Measurements from ENCODE around the gene LAPTM4A.
A peak's percentile ranks its signal among the peaks of the same experiment; 100 is the strongest.

The LAPTM4A gene

DNA sequence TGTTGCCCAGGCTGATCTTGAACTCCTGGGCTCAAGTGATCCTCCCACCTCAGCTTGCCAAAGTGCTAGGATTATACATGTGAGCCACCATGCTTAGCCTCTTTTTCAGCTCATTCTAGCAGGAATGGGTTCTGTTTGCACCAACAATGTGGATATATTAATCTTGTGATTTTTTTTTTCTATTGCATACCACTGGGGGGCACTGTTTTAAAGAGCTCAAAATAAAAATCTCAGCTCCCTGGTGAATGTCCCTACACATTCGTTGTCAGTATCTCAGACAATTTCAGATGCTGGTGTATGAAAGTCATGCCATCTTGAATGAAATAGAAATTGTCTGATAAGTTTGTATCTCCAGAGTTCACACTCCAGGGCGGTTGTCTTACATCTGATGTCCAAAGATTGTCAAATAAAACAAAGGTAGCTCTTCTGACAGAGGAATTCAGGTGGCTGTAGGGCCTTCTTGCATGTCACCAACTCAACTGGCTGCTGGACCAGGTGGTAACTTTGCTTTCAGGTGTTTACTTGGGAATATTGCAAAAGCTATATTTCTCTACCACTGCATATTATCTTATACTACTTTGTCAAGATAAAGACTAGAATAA is 35.8 kb downstream of the LAPTM4A start:
- no peak for DNase-seq

DNA sequence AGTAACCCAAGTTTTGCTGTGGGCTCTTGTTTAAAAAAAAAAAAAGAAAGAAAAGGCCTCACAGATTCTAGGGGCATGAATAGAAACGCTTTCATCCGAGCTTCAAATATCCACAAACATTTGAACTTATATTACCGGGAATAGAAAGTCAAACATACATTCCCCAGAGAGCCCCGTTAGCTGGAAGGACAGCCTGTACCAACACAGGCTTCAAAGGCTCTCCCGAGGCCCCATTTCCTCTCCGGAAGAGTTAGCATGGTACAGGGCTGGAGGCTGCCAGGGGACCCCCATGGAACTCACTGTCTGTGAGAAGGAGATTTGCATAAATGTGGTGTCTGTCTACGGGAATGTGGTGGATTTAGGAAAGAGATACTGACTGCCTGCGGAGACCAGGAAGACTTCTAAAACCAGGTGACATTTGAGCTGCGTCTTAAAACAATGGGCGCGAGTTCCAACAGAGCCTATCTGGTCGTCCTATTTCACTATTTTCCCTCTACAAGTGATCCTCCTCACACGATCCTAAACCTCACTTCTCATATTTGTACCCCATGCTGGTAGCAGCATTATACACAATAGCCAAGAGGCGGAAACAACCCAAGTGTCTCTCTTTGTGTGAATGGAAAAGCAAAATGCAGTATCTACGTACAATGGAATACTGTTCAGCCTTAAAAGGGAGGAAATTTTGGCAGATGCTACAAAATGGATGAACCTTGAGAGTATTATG is 38.1 kb downstream of the LAPTM4A start:
- DNase-seq, result no peak

DNA sequence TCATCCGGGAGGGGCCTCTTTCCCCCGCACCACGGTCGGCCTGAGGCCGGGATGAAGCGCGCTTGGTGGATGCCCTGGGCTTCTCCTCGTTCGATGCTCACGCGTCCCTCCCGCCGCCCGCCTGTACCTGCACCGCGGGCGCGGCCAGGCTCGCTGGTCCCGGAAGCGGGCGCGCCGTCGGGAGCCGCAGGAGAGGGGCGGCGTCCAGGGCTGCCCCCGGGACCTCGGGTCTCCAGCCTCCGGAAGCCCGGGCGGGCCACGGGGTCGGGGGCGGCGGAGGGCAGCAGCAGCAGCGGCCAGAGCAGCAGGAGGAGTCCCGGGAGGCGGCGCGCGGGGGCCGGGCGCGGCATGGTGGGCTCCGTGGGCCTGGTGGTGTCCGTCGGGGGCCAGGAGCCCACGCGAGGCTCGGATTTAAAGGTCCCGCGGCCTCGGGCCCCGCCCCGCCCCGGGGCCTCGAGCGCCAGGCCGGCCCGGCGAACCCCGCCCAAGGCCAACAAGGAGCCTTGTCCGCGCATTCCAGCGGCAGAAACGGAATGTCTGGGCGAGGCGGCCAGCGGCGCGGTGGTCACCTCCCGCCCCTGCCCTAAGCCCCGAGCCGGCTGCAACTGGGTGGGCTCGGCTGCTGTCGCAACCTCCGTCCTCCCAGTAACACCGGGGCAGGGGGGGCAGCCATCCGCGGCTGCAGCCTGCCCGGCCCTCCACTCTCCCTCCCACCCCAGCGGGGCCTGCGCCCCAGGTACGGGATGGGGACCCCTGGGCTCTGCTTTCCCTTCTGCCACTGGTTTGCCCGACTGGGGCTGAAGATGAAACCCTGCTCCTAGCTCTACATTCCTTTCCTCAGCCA is 38.9 kb downstream of the LAPTM4A start, which contains the start of gene MATN3:
MATN3 (minus strand) TSS at position 387 of the 844 bp plus-strand sequence; CDS start at position 350, 37 bp downstream.
- no peak for DNase-seq

DNA sequence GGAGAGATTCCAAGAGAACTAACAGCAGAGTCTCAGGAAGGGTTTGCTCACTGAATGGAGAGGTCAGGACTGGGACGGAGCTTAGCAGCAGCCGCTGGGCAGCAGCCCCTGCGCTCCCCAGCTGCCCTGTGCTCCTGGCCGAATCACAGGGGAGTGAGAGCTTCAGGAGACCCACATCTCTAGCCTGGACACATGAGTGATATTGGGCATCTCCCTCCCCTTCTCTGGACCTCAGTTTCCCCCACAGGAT is 39.5 kb downstream of the LAPTM4A start:
- no peak for DNase-seq

DNA sequence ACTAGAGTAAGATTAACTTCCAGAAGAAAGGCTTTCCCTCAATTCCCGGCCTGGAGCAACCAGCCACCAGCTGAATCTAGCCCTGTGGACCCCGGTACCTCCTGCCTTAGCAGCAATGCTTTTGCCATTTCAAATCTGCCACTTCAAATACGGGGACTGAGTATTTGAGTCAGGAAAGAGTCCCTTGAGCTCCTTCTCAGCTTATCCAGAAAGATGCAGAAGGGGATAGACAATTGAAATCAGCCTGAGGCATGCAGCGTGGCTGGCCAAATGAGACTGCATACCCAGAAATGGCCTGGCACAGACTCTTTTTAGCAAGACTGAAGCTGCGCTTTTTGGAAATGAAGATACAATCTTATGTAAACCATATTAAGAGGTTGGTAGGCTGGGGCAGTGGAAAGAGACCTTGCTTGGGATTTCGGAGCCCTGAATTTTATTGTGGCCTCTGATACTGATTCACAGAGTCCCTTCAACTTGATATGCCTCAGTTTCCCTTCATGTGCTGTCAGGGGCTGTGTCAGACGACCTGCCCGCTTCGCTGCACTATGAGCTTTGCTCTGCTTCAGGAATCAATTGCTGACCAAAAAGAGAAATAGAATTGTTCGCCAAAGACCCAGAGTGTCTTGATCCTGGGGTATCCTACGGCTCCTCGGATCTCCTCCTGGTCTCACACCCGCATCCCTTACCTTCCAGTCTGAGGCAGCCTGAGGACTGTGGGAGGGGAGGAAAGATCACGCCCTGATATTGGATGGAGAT is 40.0 kb downstream of the LAPTM4A start:
- no peak for DNase-seq

DNA sequence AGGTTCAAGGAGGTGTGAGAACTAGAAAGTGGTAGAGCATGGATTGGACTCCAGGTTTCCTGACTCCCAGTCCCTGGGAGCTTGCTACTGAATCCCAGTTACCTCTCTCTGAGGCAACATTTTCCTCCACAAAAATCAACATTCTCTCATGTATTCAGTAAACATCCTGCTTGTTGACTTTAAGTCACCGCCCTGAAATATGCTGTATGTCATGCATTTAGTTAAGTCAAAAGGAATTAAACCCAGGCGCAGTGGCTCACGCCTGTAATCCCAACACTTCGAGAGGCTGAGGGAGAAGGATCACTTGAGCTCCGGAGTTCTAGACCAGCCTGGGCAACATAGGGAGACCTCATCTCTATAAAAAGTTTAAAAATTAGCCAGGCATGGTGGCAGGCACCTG is 42.7 kb downstream of the LAPTM4A start:
- DNase-seq, result no peak

DNA sequence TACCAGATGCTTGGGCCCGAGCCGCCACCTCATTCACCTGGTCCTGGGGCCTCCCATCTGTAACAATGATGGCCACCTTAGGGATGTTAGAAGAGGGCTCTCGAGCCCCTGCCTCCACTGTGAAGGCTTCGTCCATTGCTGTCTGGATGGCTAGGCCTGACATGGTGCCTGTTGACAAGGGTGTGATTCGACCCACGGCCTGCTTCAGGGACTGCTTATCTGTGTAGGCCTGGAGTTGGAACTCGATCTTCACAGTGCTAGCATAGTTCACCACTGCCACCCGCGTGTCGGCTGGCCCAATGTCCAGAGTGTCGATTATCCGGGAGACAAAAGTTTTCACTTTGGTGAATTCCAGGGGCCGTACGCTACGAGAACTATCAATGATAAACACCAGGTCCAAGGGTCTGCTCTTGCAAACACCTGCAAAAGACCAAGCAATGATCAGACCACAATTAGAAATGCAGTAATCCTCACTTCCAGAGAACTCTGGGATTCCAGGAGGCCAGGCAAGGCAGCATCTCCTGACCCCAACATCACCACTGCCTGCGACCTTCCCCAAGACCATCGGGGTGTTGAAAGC is 45.4 kb downstream of the LAPTM4A start:
- DNase-seq, result no peak

DNA sequence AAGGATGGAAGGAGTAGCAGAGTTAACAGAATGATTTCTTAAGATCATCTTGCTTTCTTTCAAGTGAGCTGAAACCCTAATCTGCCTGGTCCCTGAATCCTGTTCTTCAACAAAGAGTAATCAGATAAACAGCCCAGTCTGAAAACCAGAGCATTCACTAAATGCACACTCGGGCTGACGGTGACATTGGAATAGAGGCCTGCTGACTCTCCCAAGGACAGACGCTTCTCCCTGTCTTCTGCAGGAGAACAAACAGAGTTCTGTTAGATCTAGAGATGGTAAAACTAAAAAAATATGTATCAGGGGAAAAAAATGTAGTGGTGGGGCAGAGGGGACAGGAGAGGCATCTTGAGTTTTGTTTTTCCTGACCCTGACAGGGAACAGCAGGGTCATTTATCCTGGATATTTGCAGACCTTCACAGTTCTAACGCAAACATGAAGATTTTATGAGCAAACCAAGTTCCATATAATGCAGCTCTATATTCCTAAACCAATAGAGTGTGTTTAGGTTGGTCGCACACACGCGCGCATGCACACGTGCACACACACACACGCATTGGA is 46.3 kb downstream of the LAPTM4A start:
- no peak for DNase-seq

DNA sequence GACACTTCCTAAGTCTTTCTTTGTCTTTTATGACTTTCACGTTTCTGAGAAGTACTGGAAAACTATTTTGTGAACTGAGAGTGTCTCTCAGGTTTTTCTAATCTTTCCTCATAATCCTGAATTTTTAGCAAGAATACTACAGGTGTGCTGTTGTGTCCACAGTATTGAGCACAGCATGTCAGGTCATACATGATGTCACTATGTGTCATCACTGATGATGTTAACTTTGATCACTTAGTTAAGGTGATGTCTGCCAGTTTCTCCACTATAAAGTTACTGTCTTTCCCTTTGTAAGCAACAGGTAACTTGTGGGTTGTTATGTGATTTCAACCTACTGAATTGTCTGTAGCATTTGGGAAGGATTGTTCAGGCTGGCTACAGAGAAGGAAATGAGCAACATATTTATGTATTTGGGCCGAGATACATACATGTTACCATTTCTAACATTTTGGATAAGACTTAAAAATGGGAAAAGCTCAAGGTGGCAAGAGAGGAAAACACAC is 50.0 kb downstream of the LAPTM4A start:
- DNase-seq, result no peak

DNA sequence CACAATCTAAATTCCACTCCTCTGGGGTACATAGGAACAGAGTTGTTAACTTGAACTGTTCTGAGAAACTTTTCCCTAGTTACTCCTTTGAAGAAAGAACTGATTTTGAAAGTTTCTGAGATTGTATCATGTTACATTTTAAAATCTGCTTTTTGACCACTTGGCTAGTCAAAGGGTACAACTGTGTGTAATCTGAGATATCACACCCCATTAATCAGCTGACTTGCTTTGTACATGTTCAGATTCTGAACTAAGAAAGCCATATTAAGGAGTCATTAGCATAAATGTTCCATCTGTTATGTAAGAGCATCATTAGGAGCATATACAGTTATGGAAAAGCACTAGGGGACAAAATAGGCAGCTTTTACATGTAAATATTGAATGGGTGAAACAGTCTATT is 57.7 kb downstream of the LAPTM4A start:
- no peak for DNase-seq

DNA sequence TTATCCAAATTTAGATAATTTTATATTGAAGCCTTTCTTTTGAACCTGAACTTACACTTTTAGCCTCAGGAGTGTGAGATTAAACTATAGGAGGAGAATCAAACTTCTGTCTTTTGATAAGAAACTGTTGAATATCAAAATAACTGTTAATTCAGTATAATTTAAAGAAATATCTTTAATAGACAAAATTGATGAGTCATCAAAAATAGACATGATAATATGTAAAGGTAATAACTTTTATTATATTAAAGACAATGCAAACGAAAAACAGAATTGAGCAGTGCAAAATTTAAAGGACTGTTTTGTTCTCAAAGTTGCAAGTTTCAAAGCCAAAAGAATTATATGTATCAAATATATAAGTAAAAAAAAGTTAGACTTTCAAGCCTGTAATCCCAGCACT is 59.5 kb downstream of the LAPTM4A start:
- DNase-seq, result no peak

DNA sequence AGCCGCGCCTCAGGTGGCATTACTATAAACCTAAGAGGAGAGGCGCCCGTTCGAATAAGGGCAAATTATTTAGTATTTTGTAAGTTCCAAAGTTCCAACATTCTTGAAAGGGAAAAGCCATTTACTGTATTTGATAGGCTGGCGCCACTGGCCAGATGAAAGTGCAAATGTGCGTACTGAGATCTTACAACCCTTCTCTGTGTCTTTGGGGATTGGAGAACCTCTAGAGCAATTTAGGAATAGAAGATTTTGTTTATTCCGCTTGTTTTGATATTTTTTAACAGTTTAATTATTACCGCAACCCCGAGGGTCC is 61.1 kb downstream of the LAPTM4A start:
- no peak for DNase-seq

DNA sequence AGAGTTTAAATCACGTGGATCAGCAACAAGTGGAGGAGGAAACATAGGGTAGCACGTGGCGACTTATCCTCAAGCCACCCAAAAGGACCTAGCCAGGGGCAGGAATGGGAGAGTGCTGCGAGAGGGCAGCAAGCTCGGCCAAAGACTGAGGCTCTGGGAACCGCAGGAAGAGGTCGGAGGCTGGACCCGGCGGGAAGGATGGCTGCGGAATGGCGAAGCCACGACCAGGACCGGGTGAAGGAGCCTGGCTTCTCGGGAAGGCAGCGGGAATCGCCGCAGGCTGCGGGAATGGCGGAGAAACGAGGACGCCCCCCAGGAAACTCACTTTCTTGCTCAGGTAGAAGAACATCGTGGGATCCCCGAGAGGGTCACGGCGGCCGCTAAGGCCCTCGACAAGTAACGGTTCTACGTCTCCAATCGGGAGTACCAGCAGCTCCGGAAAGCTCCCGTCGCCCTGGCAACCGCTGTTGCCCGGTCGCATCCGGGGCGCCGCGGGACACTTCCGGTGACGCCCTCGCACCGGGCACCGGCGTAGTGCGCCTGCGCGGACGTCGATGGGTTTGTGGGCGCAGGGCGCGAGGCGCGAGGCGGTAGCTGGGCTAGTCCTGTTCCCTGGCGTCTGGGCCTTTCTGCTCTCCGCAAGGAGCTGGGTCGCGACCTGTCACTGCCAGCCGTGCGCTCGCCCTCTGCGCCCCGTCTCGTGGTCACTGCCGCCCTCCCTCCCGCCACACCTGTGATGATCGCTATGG is 61.6 kb downstream of the LAPTM4A start, which contains the start of gene WDR35:
WDR35 (minus strand) TSS at position 439 of the 749 bp plus-strand sequence; CDS start at position 349, 90 bp downstream.
- peak; percentile 72 for DNase-seq

DNA sequence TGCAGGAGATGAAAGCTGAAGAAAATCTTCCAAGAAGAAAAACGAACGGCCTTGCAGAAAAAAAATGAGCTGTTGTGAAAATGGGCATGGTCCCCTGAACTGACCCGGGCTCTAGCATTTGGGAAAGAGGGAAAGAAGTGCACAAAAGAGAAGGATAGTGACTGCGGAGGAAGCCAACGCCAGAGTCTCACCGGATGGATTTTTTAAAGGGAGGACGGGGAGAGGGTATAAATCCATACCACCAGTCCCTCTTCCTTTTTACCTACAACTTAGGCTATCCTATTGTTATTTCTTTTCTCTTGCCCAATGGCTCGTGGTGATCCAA is 62.1 kb downstream of the LAPTM4A start:
- DNase-seq, result no peak

DNA sequence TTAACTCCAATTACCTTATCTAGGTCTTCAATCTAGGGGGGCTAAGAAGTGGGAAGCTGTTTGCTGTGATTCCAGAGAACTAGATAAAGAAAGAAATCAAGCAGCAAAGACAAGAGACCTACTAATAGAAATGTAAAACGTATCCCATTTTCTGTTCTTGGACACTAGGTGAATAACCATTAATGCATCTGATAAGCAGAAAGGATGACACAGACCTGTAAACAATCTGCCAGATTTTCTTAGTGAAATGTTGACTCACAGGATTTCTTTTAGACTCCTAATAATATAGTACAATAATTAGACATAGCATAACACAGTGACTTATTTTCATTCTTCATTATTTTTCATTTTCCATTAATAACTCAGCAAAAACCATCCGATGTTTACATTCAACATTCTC is 62.8 kb downstream of the LAPTM4A start:
- no peak for DNase-seq

DNA sequence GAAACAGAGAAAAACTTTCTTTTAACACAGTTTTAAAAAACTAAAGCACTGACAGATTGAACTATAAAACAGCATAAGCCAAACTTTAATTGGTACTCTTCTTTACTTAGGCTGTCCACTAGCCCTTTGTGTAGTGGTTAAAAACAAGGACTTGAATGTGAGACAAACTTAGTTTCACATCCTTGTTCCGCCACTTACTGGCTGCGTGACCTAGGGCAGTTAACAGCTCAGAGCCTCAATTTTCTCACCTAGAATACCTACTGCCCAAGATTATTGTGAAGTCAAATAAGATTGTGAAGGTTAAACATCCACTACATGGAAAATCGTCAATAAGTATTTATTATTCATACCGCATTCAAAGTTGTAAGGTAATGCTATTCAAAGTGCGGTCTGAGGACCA is 63.5 kb downstream of the LAPTM4A start:
- no peak for DNase-seq
